Measurements from ENCODE around the gene UTP15. TPM values are rescaled to one million over a fixed set of nuclear protein-coding genes. Genes with fewer than 3 reads are reported as not detected.

The UTP15 gene, protein sequence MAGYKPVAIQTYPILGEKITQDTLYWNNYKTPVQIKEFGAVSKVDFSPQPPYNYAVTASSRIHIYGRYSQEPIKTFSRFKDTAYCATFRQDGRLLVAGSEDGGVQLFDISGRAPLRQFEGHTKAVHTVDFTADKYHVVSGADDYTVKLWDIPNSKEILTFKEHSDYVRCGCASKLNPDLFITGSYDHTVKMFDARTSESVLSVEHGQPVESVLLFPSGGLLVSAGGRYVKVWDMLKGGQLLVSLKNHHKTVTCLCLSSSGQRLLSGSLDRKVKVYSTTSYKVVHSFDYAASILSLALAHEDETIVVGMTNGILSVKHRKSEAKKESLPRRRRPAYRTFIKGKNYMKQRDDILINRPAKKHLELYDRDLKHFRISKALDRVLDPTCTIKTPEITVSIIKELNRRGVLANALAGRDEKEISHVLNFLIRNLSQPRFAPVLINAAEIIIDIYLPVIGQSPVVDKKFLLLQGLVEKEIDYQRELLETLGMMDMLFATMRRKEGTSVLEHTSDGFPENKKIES
- total RNA-seq (2012; rRNA removed) (28.0 and 31.1 TPM in 2 replicates), polyA plus RNA-seq (2012; rRNA removed) (10.9 and 11.4 TPM in 2 replicates), Bru-seq, nascent RNA (percentile 62 among the genes with signal in this experiment), BruChase-seq, experiment 1, labeled RNA remaining after a 6-hour chase (percentile 58 among the genes with signal in this experiment), BruChase-seq, experiment 2, labeled RNA remaining after a 2-hour chase (percentile 80 among the genes with signal in this experiment)
- 1.5 and 3.1 TPM in 2 replicates for polyA plus RNA-seq (2012; cell fraction: cytosol; rRNA removed)
- 19.0 and 31.7 TPM in 2 replicates for polyA plus RNA-seq (2012; cell fraction: nucleus; rRNA removed; ENCODE audit: low replicate concordance)
- long read RNA-seq, transcript UTP15-201 (13 exons, 3,687 nt), result major isoform, 13 of 16 reads
- long read RNA-seq, partial matches to known transcripts, result 0 of 16 reads
- long read RNA-seq, other reads (novel, unspliced or antisense), result 3 of 16 reads

DNA sequence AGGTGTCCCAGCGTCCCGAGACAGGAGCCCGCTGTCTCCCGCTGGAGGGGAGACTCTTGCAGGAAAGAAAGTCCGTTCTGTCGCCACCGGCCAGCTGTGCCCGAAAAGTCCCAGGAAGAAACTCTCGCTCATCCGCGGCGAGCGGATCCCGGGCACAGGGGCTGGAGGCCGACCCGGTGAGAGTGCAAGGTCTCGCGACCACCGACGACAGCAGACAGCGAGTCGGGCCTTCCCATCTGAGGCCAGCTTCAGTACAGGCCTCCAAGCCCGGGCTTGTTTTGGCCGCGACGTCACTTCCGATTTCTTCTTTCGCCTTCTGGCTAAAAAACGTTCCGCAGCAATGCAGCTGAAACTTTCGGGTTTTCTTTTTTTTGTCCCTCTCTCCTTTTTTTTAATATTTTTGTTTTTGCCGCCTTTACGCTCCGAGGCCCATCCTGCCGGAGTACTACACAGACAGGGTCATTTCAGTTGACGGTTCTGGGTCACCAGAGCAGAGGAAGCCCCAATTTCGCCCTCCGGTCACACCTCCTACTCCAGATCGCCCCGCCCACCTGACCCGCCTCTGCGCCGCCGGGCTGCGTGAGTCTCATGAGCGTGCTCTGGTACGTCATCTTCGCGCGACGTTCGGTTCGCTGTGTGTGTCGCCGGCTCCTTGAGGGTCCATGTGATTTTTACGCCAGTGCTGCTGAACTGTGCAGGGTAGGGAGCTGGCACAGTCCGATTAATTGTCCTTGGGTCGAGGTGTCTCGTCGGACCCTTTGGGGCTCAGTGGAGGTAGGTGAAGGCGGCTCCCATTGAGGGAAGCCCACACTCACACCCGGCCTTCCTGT is at the start of gene UTP15, which contains the start of gene ANKRA2:
TSS of gene UTP15 (plus strand) at position 605 of the 830 bp plus-strand sequence. CDS start 1,602 bp downstream, outside the sequence.
TSS of gene ANKRA2 (minus strand) at position 501 of the 830 bp plus-strand sequence. CDS start 2,758 bp downstream, outside the sequence.
- POLR2A ChIA-PET (ENCODE audit: unreplicated experiment), result interaction anchor here (0.6 kb wide), 1 partner anchor 475 kb away, joined by 3 read pairs; no protein-coding TSS in a partner anchor
- peak within 1 kb of the TSS; percentile 84 for H2AK9ac ChIP-seq (replicated peaks; ENCODE audit: low read depth, low read length, poor library complexity)
- ATAC-seq (ENCODE audit: low read depth), result peak; percentile 99

More for the DNA sequence above, at the start of gene UTP15, which contains the start of gene ANKRA2:
- no peaks in the 10 kb centered on the region for H3K4me1 ChIP-seq (ENCODE audit: control insufficient read depth, insufficient read depth, low read length)
- H4K20me1 ChIP-seq (ENCODE audit: insufficient read depth, low read length), result no peaks in the 10 kb centered on the region
- peak within 1 kb of the TSS; percentile 75 for H2BK5ac ChIP-seq (ENCODE audit: low read depth, low read length, poor library complexity, severe bottlenecking)
- H3K18ac ChIP-seq (ENCODE audit: low read depth, low read length), result peak within 1 kb of the TSS; percentile 30
- peak within 1 kb of the TSS; percentile 45 to 95 for H4K8ac ChIP-seq (ENCODE audit: low read depth in 2 of 2, low read length in 2 of 2)
- 1% methylated on average over 27 of the region's 62 CpGs; no CpG with 5 or more reads in 1 of the 2 experiments for WGBS, 2 experiments (ENCODE audit: extremely low coverage in 2 of 2, insufficient read length in 1 of 2)
- CTCF ChIA-PET, result interaction anchor here (0.6 to 0.7 kb wide), 3 partner anchors 11 to 447 kb away, joined by 3 to 4 read pairs (median 3); no protein-coding TSS in a partner anchor
- peak within 1 kb of the TSS; percentile 80 for H3K27ac ChIP-seq (ENCODE audit: insufficient read depth, low read length)
- in situ Hi-C loops (cut with MboI; ENCODE audit: low sequenced_read_pairs) (no loop called here), intact Hi-C loops (cut with micrococcal nuclease) (loop anchor here (1.0 kb wide), 1 partner anchor 46 kb away; no protein-coding TSS in a partner anchor), dilution Hi-C loops (cut with HindIII; ENCODE audit: low sequenced_read_pairs, unreplicated experiment) (no loop called here)
- peak within 1 kb of the TSS; percentile 79 for H4K5ac ChIP-seq (ENCODE audit: low read depth, low read length)
- H3K27me3 ChIP-seq (ENCODE audit: control insufficient read depth, insufficient read depth, low read length), result no peaks in the 10 kb centered on the region
- H3K4me3 ChIP-seq (ENCODE audit: insufficient read depth, low read depth, low read length), result peak within 1 kb of the TSS; percentile 84
- no peak for TF ChIP-seq CHD1 (IDR thresholded peaks at IDR 0.05; ENCODE audit: low read depth, low read length)
- peak; percentile 70 for TF ChIP-seq BHLHE40 (IDR thresholded peaks at IDR 0.05; ENCODE audit: low read depth, low read length)
- TF ChIP-seq SMC3 (IDR thresholded peaks at IDR 0.05; ENCODE audit: low read depth, low read length), result no peak
- peak; percentile 68; the same call in 1 of the 2 replicates for TF ChIP-seq MAZ (IDR thresholded peaks at IDR 0.05; ENCODE audit: borderline replicate concordance, low read depth, low read length)
- peak; percentile 99 for TF ChIP-seq MXI1 (IDR thresholded peaks at IDR 0.05; ENCODE audit: borderline replicate concordance, low read depth, low read length)
- TF ChIP-seq, protein P1, sequence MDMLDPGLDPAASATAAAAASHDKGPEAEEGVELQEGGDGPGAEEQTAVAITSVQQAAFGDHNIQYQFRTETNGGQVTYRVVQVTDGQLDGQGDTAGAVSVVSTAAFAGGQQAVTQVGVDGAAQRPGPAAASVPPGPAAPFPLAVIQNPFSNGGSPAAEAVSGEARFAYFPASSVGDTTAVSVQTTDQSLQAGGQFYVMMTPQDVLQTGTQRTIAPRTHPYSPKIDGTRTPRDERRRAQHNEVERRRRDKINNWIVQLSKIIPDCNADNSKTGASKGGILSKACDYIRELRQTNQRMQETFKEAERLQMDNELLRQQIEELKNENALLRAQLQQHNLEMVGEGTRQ (IDR thresholded peaks at IDR 0.05; ENCODE audit: low read depth, low read length), result peak; percentile 87
- peak; percentile 69; the same call in 1 of the 2 replicates for TF ChIP-seq POLR2A (IDR thresholded peaks at IDR 0.05; ENCODE audit: low read depth, low read length)
- DNase-seq, result peak; percentile 98
- H2BK20ac ChIP-seq (ENCODE audit: low read depth, low read length), result no peak within 1 kb of the TSS
- peak within 1 kb of the TSS; percentile 53; the same call in 1 of the 3 replicates for H2BK15ac ChIP-seq (ENCODE audit: low read depth, low read length)
- H2AFZ ChIP-seq (replicated peaks; ENCODE audit: low read length, poor library complexity), result peak within 1 kb of the TSS; percentile 92
- peak within 1 kb of the TSS; percentile 37; the same call in 1 of the 2 replicates for H3K23ac ChIP-seq (ENCODE audit: low read depth, low read length)
- peak within 1 kb of the TSS; percentile 26; the same call in 1 of the 2 replicates for H2BK120ac ChIP-seq (ENCODE audit: low read depth, low read length)
- H3K4ac ChIP-seq (ENCODE audit: low read depth, low read length), result peak within 1 kb of the TSS; percentile 76
- H3K4me2 ChIP-seq (ENCODE audit: low read depth, low read length), result peak within 1 kb of the TSS; percentile 100
- H3K36me3 ChIP-seq (ENCODE audit: control insufficient read depth, insufficient read depth, low read length), result peaks cover 4% of the 10 kb centered on the region
- peaks cover 18 to 34% of the 10 kb centered on the region in 2 experiments for H3K79me1 ChIP-seq (ENCODE audit: low read depth in 1 of 2, low read length in 2 of 2)
- H3K9ac ChIP-seq (ENCODE audit: low read depth, low read length), result peak within 1 kb of the TSS; percentile 92
- H4K91ac ChIP-seq (ENCODE audit: insufficient read depth, low read depth, low read length), result peak within 1 kb of the TSS; percentile 51; the same call in 1 of the 2 replicates
- H3K56ac ChIP-seq (ENCODE audit: extremely low read depth, insufficient read depth, low read length), result peak within 1 kb of the TSS; percentile 78
- no peaks in the 10 kb centered on the region for H3K9me1 ChIP-seq (ENCODE audit: insufficient read depth, low read length)
- H2AK5ac ChIP-seq (ENCODE audit: low read depth, low read length), result peak within 1 kb of the TSS; percentile 33; the same call in 1 of the 2 replicates
- peak within 1 kb of the TSS; percentile 77 for H3K14ac ChIP-seq (replicated peaks; ENCODE audit: low read depth, low read length)
- TSS peak; percentile 68 for BruUV-seq (replicated peaks)
- H3K9me3 ChIP-seq (ENCODE audit: control insufficient read depth, insufficient read depth, low read length), result no peaks in the 10 kb centered on the region

Measured in IMR-90 (cell line).